Gastrocnemius medialis (tissue), 4 donors: ENCODE measurements around the gene PROX1. TPM values are rescaled to one million over a fixed set of nuclear protein-coding genes. Genes with fewer than 3 reads are reported as not detected.
A peak's percentile ranks its signal among the peaks of the same experiment; 100 is the strongest.

Source experiments
- ATAC-seq, 2 donors: fragments of 150-250 bp; one replicate each; pipeline ENCODE4 v1.9.1; 2016
- DNase-seq, 2 donors: peaks; one replicate each; pipeline ENCODE4 v3.0.0-alpha.2; 2019
- H3K27ac ChIP-seq, 4 donors: fragments of 200-600 bp; sonication (generic); 1 replicate in 1 of 4; 2 replicates in 3 of 4; pipeline ENCODE4 v1.5.1; 2016 to 2018; ENCODE audit warnings: mild to moderate bottlenecking in 2 of 4, moderate library complexity in 1 of 4
- H3K27me3 ChIP-seq, 3 donors: fragments of 200-600 bp; sonication (generic) in 2 of 3; 1 replicate in 1 of 3; 2 replicates in 2 of 3; pipeline versions ENCODE4 v1.5.1 to v1.6.0; 2016 to 2019; ENCODE audit warnings: mild to moderate bottlenecking in 1 of 3, moderate library complexity in 1 of 3
- H3K36me3 ChIP-seq, 2 donors: fragments of 200-600 bp; sonication (generic) in 1 of 2; one replicate each; pipeline ENCODE4 v1.5.1; 2017 to 2018
- H3K4me1 ChIP-seq, 2 donors: fragments of 200-600 bp; sonication (generic) in 1 of 2; one replicate each; pipeline ENCODE4 v1.5.1; 2016 to 2017; ENCODE audit warnings: mild to moderate bottlenecking in 2 of 2
- H3K4me3 ChIP-seq, 4 donors: fragments of 200-600 bp; sonication (generic) in 3 of 4; 1 replicate in 1 of 4; 2 replicates in 3 of 4; pipeline ENCODE4 v1.5.1; 2016 to 2019; ENCODE audit warnings: mild to moderate bottlenecking in 2 of 4
- H3K9me3 ChIP-seq, 3 donors: fragments of 200-600 bp; sonication (generic) in 2 of 3; 1 replicate in 1 of 3; 2 replicates in 2 of 3; pipeline ENCODE4 v1.5.1; 2016 to 2019
- CTCF ChIP-seq, 5 experiments: fragments of 450-650 bp in 3 of 5; fragments of 200-600 bp in 2 of 5; sonication (generic) in 2 of 5; IDR thresholded peaks in 4 of 5; conservative IDR thresholded peaks in 1 of 5; 1 replicate in 4 of 5; 2 replicates in 1 of 5; pipeline ENCODE4 v1.5.1; 2016 to 2019; ENCODE audit warnings: antibody characterized with exemption in 5 of 5, mild to moderate bottlenecking in 3 of 5, moderate library complexity in 3 of 5
- POLR2A ChIP-seq, 2 donors: fragments of 450-650 bp; IDR thresholded peaks; one replicate each; pipeline ENCODE4 v1.6.1; 2017; ENCODE audit warnings: antibody characterized with exemption in 2 of 2, mild to moderate bottlenecking in 2 of 2, moderate library complexity in 2 of 2
- in situ Hi-C, 4 donors: fragments of 200-750 bp; cut with MboI; loops; one replicate each; pipeline versions ENCODE4 v1.15.0 to v1.8.0; 2017; ENCODE audit warnings: low sequenced_read_pairs in 4 of 4
- intact Hi-C: fragments of 100-400 bp; cut with DNase I; formaldehyde crosslinking; loops from one replicate; pipeline ENCODE4 v1.15.1; 2023; ENCODE audit warnings: low total_unique reads
- total RNA-seq, 4 donors: library from RNA; depleted of rRNA; stranded (reverse); fragments of >200 nt; gene quantifications; one replicate each; pipeline versions ENCODE4 v1.1.0 to v1.2.3, GENCODE V29; 2016

PROX1 gene
- total RNA-seq, 4 donors from 2014 or later, result 4.1 to 8.0 (median 5.5) TPM

GRCh38 chr1:214039394-214040018, 51.7 kb downstream of the PROX1 start:
- no peaks in the 10 kb centered on the region for H3K27me3 ChIP-seq
- intact Hi-C loops, result no loop called here

GRCh38 chr1:214043167-214043566, 55.4 kb downstream of the PROX1 start:
- Histone ChIP-seq H3K36me3 (no peaks in the 10 kb centered on the region), H3K9me3 (peaks cover 0 to 5% (median 0%) of the 10 kb centered on the region in 3 donors), H3K27me3 (no peaks in the 10 kb centered on the region), H3K27ac (no peak overlapping the region), H3K4me3 (no peak overlapping the region), H3K4me1 (no peaks in the 10 kb centered on the region)
- in situ Hi-C loops (no loop called here), intact Hi-C loops (no loop called here)
- ATAC-seq (no peak), DNase-seq (no peak)
- TF ChIP-seq CTCF (IDR thresholded peaks at IDR 0.05 in 4 of 5, conservative IDR thresholded peaks at IDR 0.05 in 1 of 5), result no peak
- no peak for TF ChIP-seq POLR2A (IDR thresholded peaks at IDR 0.05)

More at GRCh38 chr1:214039394-214040018, 51.7 kb downstream of the PROX1 start:
- no peaks in the 10 kb centered on the region for H3K36me3 ChIP-seq
- H3K4me3 ChIP-seq, result no peak overlapping the region
- DNase-seq (no peak), ATAC-seq (no peak)
- TF ChIP-seq CTCF (IDR thresholded peaks at IDR 0.05 in 4 of 5, conservative IDR thresholded peaks at IDR 0.05 in 1 of 5) (no peak), POLR2A (IDR thresholded peaks at IDR 0.05) (no peak)
- in situ Hi-C loops, result no loop called here
- no peaks in the 10 kb centered on the region for H3K9me3 ChIP-seq
- peaks cover 0 to 5% of the 10 kb centered on the region in 2 donors for H3K4me1 ChIP-seq
- H3K27ac ChIP-seq, result no peak overlapping the region

GRCh38 chr1:214044438-214045214, 56.9 kb downstream of the PROX1 start:
- no peak for ATAC-seq
- Histone ChIP-seq H3K9me3 (peaks cover 0 to 9% (median 0%) of the 10 kb centered on the region in 3 donors), H3K27me3 (no peaks in the 10 kb centered on the region), H3K27ac (no peak overlapping the region), H3K36me3 (no peaks in the 10 kb centered on the region), H3K4me1 (no peaks in the 10 kb centered on the region), H3K4me3 (no peak overlapping the region)
- intact Hi-C loops (no loop called here), in situ Hi-C loops (no loop called here)
- TF ChIP-seq CTCF (IDR thresholded peaks at IDR 0.05 in 4 of 5, conservative IDR thresholded peaks at IDR 0.05 in 1 of 5) (no peak), POLR2A (IDR thresholded peaks at IDR 0.05) (no peak)
- no peak for DNase-seq

- H3K27ac ChIP-seq, result no peak overlapping the region
- H3K4me1 ChIP-seq, result no peaks in the 10 kb centered on the region
- no peak for TF ChIP-seq POLR2A (IDR thresholded peaks at IDR 0.05)
- TF ChIP-seq CTCF (IDR thresholded peaks at IDR 0.05 in 4 of 5, conservative IDR thresholded peaks at IDR 0.05 in 1 of 5), result no peak
- DNase-seq, result no peak
- H3K4me3 ChIP-seq, result no peak overlapping the region
- no peaks in the 10 kb centered on the region for H3K36me3 ChIP-seq
- H3K9me3 ChIP-seq, result peaks cover 0 to 9% (median 0%) of the 10 kb centered on the region in 3 donors
- intact Hi-C loops, result no loop called here
- ATAC-seq, result peak in 1 of 2 donors; percentile 23
- in situ Hi-C loops, result no loop called here
- H3K27me3 ChIP-seq, result no peaks in the 10 kb centered on the region
These were observed 63.0 kb downstream of the PROX1 start for GRCh38 chr1:214050513-214051401.
